NCI-H2107 treated with DMSO at 0.1 percent for 48 hours (cell line): Measurements from ENCODE around the gene TIA1.
"Not testable (repeated sequence)": the region's sequence is repeated elsewhere in the genome, so short reads cannot be mapped to it uniquely, and the experiment has no call there.

Experiments used
- DNase-seq: peaks from one replicate; lab custom pipeline; 2025; ENCODE audit not compliant: unreplicated experiment; lab: John Stamatoyannopoulos, UW

The TIA1 gene

DNA sequence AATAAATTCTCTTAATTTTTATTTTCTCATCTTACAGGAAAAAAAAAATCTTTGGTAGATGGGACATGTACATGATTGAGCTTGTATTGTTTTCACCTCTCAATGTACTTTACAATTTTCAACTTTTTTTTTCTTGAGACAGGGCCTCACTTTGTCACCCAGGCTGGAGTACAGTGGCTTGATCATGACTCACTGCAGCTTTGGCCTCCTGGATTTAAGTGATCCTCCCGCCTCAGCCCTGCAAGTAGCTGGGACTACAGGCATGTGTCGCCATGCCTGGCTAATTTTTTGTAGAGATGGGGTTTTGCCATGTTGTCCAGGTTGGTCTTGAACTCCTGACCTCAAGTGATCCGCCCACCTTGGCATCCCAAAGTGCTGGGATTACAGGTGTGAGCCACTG lies 25.1 kb downstream of the TIA1 start:
- DNase-seq, result not testable (repeated sequence)

DNA sequence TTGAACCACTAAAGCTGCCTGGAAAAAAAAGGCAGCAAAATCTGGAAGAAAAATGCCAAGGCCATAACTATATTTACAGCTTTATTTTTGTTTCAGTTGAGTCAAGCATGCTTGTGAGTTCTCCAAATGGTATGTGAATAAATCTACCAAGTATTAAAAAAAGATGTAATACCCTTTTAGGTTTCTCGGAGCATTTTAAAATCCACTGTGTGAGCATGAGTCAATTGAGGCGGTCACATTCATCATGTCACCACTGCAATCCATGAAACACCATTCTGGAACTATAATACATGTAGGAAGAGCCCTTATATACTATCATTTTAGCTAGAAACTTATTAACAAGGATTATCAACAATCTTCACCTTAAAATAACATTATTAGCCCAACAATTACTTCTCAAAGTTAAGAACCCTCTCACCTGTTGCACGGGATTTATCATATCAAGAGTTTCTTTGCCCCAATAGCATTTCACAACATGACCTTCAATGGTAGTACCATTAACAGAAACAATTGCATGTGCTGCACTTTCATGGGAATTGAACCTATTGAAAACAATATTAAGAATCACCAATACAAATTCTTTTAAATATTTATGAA lies 33.4 kb downstream of the TIA1 start:
- no peak for DNase-seq

DNA sequence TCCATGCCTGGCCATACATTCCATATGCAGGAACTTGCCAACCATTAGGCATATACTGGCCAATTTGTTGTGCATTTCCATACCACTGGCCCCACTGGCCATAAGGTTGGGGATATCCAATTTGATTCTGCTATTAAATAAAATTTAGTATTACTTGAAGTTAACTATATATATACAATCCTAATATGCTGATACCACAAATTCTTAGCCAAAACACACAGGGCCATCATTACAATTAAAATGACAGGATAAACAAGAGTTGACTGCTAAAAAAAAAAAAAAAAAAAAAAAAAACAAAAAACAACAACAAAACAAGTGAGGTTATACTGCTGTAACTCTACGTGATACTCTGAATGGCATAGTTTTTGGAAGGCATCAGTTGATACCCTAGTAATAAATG lies 34.1 kb downstream of the TIA1 start:
- no peak for DNase-seq

DNA sequence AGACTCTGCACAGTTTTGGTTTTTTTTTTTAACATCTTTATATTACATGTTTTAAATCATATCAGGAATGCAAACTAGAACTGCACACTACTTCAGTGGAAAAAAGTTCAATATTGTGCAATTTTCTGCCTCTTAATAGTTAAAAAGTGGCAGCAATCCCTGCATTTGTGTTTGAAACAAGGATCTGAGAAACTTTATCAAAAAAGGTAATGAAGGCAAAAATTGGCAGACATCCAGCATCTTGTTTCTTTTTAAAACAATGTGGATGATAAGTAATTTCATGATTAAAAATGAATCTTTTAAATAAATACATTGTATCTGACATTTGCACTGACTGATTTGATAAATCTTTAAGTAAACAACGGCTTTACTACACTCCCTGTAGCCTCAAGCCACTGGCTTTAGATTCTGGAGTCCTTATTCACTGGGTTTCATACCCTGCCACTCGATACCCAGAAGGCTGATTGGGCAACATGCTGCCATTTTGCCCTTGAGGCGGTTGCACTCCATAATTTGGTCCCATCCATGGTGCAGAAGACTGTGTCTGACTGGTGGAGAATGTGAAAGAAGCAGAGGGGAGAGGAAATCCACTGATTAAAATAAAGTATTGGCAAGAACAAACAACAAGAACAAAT lies 36.0 kb downstream of the TIA1 start:
- DNase-seq, result no peak

DNA sequence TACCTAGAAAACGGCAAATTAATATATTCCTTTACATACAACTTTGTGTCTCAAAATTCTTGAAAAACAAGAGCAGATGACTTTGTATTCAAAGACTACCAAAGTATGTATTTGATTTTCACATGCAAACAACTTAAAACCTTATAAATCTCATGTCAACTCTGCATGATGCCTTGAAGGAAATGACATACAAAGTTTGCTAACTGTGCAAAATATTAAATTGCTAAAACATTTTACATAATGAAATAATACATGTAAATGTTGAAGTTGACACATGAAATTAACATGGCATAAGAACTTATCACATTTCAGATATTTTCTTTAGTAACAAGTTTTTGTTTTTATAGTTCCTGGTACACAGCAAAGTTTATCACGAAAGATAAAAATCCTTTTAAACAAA lies 36.8 kb downstream of the TIA1 start:
- DNase-seq, result no peak

DNA sequence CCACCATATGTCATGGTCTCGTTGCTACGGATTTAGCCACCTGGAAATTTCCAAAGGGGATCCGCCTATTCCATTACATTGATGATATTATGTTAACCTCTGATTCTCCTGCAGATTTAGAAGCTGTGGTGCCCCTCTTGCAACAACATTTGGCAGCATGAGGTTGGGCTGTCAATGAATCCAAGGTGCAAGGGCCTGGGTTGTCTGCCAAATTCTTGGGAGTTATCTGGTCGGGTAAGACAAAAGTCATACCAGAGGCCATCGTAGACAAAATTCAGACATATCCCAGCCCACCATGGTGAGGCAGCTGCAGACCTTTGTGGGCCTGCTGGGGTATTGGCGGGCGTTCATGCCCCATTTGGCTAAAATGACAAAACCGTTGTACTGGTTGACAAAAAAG lies 44.0 kb downstream of the TIA1 start:
- no peak for DNase-seq

DNA sequence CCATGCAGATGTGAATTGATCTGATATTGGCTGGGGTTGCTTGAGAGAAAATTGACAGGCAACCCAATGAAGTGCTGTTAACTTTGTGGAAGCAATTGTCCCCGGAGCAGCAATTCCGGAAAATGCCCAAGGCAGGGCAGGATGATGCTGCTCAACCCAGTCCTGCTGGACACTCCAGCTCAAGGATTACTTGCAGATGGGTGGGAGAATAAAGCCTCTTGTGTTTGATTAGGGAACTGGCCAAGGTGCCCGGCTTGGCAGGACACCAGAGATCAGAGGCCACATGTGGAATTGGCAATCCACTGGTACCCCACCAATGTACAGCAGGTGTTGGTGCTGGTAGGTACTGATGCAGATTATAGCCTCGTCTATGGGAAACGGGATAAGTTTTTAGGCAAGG lies 45.3 kb downstream of the TIA1 start:
- DNase-seq, result no peak

DNA sequence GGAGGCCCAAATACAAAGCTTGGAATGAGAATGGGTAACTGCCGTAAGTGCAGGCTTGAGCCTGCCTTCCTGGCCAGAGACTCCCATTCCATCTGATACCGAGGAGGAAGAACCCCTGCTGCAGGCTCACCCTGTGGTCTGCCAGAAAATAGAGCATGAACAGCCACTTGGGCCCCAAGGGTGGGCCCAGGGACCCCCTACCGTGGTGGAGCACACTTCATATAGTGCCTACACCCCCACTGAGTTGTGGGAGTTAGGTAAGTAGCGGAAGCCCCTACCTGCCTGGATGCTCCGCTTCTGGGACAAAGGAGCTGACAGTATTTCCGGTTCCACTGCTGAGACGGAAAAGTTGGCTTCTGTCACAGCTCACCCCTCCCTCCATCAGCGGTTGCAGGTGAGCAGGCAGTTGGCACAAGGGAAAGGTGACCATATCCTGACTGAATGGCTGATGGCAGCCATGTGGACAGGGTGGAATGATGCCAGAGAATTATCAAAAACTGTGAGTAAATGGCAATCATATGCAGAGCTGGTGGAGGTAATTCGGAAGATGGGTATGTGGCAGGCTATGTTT lies 46.1 kb downstream of the TIA1 start:
- peak; percentile 18 for DNase-seq

DNA sequence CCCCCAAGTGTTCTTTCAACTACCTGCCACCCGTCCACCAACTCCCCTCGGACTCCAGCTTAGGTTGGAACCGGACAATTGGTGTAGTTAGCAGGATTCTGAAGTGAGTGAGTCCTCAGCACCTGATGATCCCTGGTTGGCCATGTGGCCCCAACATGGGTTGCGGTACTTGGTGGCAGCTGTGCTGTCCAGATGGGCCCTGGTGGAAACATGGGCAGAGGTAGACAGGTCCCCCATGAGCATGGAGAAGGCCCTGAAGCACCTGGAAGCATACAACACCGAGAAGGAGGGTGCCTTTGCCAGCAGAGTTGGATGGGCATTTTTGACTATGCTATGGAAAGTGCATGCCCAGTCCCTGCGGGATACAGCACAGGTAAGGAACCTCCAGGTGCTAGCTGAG lies 46.6 kb downstream of the TIA1 start:
- DNase-seq, result no peak

DNA sequence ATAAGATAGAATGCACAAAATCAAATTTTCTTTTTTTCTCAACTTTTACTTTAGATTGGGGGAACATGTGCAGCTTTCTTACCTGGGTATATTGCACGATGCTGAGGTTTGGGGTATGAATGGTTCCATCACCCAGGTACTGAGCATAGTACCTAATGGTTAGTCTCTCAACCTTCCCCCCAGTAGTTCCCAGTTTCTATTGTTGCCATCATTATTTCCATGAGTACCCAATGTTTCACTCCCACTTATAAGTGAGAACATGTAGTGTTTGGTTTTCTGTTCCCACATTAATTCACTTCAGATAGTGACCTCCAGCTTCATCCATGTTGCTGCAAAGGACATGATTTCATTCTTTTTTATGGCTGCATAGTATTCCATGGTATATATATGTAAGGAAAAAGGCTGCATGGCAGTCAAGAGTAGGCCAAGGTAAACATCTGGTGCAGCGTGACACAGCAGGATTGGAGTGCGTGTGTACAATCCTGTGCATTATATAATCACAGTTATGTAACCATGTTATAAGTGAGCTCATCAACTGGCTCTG lies 47.1 kb downstream of the TIA1 start:
- DNase-seq, result no peak

DNA sequence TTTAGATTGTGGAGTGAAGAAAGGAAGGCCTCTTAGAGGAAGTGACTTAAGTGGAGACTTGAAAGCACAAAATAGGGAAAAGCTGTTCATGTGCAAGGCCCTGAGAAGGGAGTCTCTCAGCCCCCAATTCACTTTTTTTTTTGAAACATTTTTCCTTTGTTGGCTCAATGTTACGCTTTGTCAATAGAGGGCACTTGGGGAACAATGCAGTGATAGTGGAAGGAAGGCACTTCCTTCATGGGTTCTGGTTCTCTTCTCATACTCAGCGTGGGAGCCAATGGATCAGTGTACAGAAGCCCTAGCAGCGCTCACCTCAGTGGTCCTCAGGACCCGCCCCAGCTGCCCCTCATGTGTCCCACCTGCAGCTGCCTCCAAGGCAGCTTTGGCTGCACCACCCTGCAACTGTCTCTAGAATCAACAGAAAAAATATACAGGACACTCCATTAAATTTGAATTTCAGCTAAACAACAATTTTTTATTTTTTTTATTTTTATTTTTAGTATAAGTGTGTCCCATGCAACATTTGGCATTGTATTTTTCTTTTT lies 49.0 kb downstream of the TIA1 start:
- DNase-seq, result no peak

DNA sequence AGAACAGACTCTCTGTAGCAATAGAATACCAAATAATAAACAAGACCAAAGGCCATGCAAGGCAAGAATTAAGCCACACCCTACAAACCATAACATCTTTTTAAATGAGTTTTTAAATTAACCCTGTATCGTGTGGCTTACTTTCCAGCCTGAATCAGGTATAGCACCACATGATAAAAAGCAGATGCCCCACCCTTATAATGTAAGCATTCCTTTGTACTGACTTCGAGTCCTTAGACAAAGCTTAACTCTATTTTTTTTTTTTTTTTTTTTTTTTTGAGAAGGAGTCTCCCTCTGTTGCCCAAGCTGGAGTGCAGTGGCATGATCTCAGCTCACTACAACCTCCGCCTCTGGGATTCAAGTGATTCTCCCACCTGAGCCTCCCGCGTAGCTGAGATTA lies 55.9 kb downstream of the TIA1 start:
- DNase-seq, result no peak

DNA sequence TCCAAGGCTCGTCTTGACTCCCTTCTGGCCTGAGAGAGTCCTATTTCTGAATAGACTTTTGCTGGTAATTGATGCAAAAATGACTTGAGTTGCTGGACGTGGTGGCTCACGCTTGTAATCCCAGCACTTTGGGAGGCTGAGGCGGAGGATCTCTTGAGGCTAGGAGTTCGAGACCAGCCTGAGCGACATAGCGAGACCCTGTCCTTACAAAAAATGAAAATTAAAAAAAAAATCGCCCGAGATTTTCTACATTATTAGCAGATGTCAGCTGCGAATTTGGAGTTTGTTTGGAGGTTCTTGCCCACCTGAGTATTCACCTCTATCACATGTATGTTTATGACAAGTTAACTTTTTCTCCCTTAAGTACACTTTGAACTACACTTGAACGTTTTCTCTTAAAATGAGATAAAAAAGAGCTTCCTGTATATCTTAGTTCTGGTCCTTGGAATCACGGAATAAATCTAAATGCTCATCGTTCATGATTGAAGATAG lies 57.1 kb downstream of the TIA1 start:
- DNase-seq, result no peak

DNA sequence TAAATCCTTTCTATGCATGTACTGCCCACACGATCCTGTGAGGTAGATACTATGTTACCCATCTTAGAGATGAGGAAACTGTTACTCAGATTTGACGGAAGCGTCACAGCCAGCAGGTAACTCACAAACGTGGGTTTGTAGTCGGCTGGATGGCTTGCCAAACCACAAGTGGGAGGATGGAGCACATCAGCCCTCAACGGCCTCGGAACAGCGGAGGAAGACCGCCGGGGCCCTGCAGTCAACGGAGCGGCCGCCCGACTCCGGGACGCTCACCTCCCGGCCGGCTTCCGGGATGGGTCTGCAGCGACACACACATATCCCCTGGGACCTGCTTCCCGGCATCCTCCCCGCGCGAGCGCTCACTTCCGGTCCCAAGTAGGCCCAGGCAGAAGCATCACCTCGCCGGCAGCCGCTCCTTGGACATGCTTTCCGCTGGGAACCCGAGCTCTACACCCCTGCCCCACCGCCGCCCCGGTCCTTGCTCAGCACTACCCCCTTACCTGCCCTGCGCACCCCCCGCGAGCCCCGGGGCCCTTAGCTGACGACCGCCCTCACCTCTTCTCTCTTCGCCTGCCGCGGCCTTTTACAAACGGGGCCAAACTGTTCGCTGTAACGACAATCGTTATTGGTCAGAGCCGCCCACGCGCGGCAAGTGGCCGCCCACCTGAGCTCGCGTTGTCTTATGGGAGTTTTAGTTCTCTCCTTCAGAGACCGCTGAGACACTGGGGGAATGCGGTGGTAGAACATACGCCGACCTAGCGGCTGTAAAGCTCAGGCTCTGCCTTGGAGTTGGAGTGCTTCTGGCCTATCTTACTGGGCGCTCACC lies 57.8 kb downstream of the TIA1 start, which contains the start of gene C2orf42:
C2orf42 (minus strand) TSS at position 602 of the 826 bp plus-strand sequence. CDS start 9,034 bp downstream, outside the sequence.
- peak; percentile 94 for DNase-seq

DNA sequence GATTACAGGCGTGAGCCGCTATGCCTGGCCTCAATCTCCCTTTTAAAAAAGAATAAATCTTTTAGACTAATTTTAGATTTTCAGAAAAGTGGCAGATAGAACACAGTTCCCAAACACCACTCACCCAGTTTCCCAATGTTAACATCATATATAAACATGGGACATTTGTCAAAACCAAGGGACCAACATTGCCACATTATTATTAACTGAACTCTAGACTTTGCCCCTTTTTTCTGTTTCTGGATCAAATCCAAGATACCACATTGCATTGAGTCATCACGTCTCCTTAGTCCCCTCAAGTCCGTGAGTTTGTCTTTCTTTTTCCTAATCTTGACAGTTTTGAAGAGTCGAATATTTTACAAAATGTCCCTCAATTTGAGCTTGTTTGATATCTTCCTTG lies 60.0 kb downstream of the TIA1 start:
- no peak for DNase-seq

DNA sequence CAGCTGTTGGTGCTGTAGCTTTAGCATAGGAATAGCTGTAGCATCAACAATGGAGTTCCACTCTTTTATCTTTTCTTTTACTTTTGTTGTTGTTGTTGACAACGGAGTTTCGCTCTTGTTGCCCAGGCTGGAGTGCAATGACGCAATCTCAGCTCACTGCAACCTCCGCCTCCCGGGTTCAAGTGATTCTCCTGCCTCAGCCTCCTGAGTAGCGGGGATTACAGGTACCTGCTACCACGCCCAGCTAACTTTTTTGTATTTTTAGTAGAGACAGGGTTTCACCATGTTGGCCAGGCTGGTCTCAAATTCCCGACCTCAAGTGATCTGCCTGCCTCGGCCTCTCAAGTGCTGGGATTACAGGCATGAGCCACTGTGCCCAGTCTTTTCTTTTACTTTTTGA lies 61.3 kb downstream of the TIA1 start:
- DNase-seq, result not testable (repeated sequence)

DNA sequence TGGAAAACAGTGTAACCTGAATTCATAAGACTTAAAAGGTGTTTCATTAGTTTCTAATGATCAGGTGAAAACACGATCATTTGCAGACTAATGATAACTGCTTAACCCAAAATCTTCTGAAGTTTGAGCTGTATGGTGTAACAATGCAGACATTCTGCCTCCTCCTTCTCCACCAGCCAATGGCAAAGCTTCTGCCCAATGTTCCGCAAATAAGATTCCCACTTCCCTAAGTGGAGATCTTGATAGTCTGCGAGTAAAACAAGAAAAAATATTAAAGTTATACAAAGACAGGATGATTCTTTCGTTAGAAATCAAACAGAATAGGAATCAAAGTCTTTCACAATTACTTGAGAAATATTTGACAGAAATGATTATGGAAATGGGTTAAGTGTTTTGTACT lies 65.7 kb downstream of the TIA1 start:
- no peak for DNase-seq

DNA sequence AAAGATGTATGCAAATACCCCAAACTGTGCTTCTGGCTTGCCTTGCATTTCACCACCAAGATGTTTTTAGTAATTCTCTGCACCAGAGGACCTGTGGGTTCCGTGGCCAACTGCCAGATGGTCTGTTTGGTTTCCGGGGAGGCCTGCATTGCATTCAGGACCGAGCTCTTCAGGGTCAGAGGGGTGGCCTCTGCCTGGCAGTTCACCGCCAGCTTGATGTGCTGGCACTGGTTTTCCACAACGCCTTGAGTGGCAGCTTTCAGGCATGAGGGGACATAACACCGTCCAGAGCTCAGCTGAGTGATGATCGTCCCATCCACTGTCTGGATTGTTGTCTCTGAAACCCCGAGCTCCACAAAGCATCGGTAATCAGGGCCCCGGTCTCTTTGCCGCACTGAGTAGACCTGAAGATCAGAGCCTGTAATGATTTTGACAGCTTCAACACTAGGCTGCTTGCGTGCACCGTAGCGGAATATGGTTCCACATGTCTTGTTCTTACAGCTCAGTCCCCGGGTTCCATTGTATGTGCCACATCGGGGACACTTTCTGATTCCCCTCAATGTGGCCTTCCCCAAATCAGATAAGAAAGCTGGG lies 67.0 kb downstream of the TIA1 start:
- DNase-seq, result no peak

DNA sequence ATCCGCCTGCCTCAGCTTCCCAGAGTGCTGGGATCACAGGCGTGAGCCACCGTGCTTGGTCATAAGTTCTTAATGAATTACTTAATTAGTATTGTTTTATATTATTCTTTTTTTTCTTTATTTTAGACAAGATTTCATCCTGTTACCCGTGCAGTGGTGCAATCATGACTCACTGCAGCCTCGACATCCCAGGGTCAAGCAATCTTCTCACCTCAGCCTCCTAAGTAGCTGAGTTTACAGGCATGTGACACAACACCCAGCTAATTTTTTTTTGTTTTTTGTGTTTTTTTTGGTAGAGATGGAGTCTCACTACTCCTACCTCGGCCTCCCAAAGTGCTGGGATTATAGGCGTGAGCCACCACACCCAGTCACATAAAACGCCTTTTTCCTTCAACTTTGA lies 74.9 kb downstream of the TIA1 start:
- DNase-seq, result no peak

DNA sequence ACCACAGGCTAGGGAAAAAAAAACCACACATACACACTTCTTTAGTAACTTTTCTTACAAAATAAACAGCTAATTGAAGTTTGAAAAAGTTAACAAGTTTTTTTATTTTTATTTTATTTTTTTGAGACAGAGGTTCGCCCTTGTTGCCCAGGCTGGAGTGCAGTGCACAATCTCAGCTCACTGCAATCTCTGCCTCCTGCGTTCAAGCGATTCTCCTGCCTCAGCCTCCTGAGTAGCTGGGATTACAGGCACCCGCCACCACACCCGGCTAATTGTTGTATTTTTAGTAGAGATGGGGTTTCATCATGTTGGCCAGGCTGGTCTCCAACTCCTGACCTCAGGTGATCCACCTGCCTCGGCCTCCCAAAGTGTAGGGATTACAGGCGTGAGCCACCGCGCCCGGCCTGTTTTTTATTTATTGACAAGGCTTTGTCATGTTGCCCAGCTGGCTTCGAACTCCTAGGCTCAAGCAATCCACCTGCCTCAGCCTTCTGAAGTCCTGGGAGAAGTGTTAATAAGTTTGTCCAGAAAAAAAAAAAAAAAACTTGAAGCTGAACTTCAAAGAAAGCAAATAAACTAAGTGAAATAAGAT lies 78.7 kb downstream of the TIA1 start:
- not testable (repeated sequence) for DNase-seq
